ENCODE data around the gene IPP.
"Not testable (repeated sequence)": the region's sequence is repeated elsewhere in the genome, so short reads cannot be mapped to it uniquely, and the experiment has no call there.

IPP gene

DNA sequence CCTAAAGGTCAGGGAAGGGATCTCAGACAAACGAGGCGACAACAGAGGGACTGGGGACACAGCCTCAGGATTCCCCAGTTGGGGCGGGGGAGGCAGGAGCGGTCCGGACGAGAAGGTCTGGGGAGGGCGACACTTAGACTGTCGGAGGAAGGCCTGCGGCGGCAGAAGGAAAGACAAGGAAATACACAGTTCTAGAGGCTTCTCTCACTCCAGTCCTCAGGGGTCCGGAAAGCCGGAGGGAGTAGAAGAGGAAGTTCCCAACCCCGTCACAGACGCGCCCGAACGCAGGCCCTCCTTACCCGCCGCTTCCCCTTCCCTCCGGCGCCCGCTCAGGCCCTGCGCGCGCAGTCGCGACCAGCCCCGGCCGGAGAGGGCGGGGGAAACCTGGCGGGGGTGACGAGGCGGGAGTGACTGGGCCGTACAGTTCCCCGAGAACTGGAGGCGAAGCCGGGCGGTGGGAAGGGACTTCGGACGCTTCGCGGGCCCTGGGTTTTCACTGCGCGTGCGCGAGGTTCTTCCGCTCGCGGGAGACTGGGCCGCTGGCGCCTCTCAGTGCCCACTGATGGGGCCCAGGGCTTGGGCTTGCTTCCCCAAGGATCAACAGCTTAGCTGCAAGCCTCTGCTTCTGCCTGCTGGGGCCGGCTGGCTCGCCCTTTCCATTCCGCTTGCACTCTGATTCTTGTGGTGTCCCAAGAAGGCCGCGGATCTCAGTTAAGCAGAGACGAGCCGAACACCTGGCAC is at the start of gene IPP:
IPP (minus strand) TSS at position 356 of the 741 bp plus-strand sequence. CDS start 4,242 bp downstream, outside the sequence.
- in situ Hi-C loops (cut with MboI; ENCODE audit: low sequenced_read_pairs), result no loop called here

DNA sequence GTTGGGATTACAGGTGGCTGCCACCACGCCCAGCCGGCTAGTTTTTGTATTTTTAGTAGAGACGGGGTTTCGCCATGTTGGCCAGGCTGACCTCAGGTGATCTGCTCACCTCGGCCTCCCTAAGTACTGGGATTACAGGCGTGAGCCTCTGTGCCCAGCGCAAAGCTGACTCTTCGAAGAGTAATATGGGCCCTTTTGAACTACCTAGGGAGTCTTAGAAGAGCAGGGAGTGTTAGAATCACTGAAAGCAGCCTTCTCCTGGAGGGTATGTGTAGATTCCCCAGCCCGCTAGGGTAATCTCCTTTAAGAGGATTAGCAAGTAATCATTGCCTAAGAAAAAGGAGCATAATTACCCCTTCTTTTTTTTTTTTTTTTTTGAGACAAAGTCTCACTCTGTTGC is 46.5 kb upstream of the IPP start:
- in situ Hi-C loops (cut with MboI; ENCODE audit: low sequenced_read_pairs), result no loop called here

DNA sequence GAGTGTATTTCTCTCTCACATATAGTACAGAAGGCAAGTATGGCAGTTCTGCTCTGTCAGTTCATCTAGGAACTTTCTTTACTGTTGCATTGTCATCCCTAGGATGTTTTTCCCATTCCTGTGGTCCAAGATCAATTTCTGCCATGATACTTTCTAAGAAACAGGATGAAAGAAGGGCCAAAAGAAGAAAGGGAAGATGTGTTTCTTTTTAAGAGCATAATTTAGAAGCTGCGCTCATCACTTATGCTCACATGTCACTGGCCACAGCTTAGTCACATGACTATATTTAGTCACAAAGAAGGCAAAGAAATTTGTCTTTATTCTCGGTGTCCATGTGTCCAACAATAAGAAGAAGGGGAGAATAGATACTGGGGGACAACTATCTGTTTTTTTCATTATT is 45.9 kb upstream of the IPP start:
- in situ Hi-C loops (cut with MboI; ENCODE audit: low sequenced_read_pairs), result no loop called here

DNA sequence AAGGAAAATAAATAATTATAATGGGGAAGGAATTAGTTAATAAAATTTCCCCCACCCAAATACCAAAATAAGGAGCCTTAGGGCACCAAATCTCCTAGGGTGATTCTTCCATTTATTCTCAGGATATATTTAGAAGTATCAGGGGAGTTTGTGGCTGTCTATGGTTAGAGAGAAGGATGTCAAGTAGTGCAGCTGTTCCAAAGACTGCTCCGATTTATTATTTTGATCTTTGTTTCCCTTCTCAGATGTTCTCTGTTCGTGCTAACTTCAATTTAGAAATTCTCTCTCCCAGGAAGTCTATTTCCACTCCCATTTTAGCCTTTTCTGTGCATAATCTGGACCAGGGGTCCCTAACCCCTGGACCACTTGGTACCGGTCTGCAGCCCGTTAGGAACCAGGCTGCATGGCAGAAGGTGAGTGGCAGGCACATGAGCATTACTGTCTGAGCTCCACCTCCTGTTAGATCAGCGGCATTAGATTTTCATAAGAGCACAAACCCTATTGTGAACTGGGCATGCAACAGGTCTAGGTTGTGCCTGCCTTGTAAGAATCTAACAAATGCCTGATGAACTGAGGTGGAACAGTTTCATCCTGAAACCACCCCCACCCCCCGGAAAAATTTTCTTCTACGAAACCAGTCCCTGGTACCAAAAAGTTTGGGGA is 43.6 kb upstream of the IPP start:
- in situ Hi-C loops (cut with MboI; ENCODE audit: low sequenced_read_pairs), result no loop called here

DNA sequence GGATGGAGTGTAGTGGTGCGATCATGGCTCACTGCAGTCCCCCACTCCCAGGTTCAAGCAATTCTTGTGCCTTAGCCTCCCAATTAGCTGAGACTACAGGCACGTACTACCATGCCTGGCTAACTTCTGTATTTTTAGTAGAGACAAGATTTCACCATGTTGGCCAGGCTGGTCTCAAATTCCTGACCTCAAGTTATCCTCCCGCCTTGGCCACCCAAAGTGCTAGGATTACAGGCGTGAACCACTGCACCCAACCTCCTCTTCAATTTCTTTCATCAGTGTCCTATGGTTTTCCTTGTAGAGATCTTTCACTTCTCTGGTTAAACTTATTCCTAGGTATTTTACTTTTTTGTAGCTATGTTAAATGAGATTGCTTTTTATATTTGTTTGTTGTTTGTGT is 42.3 kb upstream of the IPP start:
- in situ Hi-C loops (cut with MboI; ENCODE audit: low sequenced_read_pairs), result no loop called here

DNA sequence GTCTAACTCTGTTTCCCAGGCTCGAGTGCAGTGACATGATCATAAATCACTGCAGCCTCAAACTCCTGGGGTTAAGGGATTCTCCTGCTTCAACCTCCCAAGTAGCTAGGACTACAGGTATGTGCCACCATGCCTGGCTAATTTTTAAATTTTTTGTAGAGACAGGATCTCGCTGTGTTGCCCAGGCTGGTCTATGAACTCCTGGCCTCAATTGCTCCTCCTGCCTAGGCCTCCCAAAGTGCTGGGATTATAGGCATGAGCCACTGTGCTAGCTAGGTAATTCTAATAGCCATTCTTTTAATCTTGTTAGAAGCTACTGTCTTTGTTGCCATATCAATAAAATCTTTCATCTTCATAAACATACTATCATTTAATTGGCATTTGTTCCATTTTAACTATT is 39.1 kb upstream of the IPP start:
- in situ Hi-C loops (cut with MboI; ENCODE audit: low sequenced_read_pairs), result no loop called here

DNA sequence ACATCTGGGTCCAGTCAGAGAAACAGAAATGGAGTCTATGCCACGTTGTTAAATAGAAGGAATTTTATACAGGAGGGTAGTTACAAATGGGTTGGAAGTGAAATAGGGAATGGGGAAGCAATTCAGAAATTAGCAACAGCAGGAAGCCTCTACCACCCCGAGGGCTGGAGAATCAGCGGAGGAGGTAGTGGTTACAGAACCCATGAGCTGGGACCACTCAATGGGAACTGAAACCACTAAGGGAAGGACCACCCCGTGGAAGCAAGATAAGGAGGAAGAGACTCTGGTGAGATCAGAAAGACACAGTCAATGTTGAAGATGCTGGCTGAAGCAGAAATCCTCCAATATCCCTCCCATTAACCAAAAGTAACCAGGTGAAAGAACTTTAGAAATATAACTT is 37.5 kb upstream of the IPP start:
- in situ Hi-C loops (cut with MboI; ENCODE audit: low sequenced_read_pairs), result no loop called here

DNA sequence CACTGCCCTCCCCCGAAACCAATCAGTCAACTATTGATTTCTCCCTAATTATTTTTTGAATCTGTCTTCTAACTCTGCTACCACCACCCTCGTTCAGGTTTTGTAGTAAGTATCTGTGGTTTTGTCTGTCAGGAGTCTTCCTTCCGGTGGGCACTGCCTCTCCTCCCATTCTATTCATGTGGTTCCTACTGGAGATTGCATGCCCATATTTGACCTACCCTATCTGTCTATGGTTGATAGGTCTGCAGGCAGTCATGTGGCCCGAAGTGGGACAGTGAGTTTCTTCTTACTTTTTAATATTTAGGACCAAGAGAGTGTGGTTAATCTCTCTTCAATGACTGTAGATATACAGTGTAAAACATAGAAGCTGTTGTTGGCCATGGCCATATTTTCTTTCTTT is 35.1 kb upstream of the IPP start:
- in situ Hi-C loops (cut with MboI; ENCODE audit: low sequenced_read_pairs), result no loop called here

DNA sequence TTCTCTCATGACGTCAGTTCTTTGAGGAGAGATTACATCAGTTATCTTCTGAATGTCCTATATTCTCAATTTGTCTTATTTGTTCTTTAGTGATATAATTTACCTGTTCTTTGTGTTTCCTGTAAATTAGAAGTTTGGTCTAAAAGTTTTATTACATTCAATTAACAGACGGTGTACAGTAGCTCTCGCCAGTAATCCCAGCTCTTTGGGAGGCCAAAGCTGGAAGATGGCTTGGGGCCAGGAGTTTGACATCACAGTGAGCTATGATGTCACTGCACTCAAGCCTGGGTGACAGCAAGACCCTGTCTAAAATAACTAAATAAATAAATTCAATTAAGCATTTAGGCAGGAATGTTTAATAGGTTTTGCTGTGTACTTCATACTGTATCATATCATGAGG is 25.3 kb upstream of the IPP start:
- in situ Hi-C loops (cut with MboI; ENCODE audit: low sequenced_read_pairs), result no loop called here

DNA sequence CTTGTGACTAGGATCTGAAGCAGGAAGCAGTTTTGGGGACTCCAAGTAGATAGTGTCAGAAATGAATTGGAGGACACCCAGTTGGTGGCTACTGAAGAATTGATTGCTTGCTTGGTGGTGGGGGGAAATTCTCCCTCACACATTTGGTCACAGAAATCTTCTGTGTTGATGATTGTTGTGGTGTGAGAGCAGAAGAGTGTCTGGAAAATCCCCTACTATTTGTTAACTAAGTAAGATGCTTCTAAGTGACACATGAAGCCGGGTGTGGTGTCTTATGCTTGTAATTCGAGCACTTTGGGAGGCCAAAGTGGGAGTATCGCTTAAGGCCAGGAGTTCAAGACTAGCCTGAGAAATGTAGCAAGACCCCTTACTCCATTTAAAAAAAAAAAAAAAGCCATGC is 22.5 kb upstream of the IPP start:
- in situ Hi-C loops (cut with MboI; ENCODE audit: low sequenced_read_pairs), result no loop called here

DNA sequence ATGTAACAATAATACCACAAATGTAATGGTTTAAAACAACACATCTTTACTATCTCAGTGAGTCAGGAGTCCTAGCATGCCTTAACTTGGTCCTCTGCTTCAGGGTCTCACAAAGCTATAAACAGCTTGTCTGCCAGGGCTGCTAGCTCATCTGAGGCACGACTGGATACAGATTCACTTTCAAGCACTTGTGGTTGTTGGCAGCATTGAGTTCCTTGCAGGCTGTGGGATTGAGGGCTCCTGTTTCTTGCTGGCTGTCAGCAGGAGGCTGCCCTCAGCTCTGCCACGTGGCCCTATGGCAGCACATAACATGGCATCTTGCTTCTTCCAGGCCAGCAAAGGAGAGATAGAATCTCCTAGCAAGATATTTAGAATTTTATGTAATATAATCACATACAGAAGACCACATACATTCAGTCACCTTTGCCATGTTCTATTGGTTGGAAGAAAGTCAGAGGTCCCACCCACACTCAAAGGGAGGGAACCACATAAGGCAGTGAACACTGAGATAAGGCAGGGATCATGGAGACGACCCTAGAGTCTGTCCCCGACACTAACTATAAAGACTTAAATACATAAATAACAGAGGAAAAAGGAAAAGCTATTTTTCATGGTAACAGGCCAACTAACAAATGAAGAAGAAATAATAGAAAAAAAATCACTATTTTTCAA is 18.9 kb upstream of the IPP start:
- in situ Hi-C loops (cut with MboI; ENCODE audit: low sequenced_read_pairs), result no loop called here

DNA sequence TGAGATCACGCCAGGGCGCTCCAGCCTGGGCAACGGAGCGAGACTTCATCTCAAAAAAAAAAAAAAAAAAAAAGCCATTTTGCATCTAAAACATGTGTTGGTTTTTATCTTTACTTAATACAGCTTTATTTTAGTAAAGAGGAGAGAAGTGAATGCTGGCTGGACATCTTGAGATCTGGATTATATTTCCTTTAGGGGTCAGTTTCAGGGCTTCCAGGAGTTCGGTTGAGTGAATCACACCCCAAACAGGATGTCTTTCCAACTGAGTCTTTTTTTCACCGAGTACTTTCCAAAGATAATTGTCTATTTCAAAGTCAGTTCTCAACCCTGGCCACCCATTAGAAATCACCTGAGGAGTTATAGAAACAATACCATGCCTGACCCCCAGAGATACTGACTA is 16.6 kb upstream of the IPP start:
- in situ Hi-C loops (cut with MboI; ENCODE audit: low sequenced_read_pairs), result no loop called here

DNA sequence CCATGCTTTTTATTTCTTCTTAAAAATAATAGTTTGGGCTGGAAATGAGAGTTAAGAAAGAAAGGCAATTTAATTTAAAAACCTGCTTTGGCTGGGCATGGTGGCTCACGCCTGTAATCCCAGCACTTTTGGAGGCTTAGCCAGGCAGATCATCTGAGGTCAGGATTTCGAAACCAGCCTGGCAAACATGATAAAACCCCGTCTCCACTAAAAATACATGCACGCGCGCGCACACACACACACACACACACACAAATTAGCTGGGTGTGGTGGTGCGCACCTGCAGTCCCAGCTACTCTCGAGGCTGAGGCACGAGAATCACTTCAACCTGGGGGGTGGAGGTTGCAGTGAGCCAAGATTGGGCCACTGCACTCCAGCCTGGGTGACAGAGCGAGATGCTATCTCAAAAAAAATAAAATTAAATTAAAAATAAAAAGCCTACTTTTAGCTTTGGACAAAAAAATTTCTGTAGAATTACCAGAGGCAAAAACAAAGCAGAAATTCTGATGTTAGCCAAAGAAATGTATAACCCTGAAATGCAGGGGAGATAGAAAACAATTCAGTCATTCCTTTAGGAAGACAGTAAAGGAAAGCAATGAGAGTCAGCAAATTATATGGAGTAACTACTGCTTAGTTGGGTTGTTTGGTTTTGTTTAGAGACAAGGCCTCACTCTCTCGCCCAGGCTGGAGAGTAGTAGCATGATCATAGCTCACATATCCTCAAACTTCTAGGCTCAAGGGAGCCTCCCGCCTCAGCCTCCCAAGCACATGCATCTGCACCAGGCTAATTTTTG is 15.7 kb upstream of the IPP start:
- in situ Hi-C loops (cut with MboI; ENCODE audit: low sequenced_read_pairs), result no loop called here

DNA sequence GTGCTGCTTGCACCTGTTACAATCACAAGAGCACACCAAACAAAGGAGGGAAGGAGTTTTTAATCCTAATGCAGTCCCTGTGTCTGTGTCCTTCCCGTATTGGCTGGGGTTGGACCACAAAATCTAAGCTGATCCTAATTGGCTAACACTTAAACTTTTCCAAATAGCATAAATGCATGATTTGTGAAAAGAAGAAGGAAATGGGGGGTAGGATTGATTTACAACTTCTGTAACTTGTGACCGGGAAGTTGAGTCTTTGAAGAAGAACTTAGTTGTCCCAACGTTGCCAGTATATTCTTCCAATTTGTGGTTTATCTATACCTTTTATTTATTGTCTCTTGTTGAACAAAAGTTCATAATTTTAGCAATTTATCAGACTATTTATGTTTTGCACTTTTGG is 11.8 kb upstream of the IPP start:
- in situ Hi-C loops (cut with MboI; ENCODE audit: low sequenced_read_pairs), result no loop called here

DNA sequence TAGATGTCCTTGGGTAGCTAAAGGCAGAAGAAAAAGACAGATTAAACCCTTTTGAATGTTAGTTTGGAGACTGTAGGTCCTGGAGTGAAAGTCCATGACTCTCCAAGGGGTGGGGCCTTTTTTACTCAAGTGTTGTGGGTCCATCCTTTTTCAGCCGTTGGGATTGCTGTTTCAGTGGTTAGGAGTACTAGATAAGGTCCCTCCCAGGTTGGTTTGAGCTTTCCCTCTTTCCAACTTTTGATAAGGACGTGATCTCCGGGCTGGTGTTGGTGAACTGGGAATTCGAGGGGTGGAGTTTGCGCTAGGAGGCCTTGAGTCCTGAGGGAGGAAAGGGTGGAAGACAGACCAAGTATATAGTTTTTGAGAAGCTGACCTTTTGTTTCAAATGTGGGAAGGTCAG is 5.2 kb upstream of the IPP start:
- in situ Hi-C loops (cut with MboI; ENCODE audit: low sequenced_read_pairs), result no loop called here

DNA sequence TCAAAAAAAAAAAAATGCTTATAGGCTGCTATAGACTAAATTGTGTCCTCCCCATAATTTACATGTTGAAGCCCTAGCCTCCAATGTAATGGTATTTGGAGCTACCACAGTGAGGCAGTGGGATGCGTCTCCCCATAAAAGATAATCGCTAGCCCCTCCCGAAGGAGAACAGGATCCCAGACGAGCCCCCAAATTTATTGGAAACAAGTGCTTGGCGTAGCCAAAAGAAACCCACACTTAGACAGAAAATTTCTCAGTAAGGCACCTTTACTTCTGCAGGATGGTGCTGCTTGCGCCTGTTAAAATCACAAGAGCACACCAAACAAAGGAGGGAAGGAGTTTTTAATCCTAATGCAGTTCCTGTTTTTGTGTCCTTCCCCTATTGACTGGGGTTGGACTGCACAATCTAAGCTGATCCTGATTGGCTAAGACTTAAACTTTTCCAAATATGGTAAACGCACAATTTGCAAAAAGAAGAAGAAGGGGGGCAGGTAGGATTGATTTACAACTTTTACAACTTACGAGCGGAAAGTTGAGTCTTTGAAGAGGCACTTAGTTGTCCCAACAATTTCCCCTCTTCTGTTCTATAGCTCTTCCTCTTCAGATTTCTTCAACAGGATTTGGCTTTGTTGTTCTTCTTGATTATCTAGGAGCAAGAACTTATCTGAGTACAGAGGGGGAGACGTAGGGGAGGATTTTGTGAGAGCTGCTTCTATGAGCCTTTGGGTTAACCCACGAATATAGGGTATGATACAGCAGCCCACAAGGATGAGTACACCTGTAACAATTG is 3.0 kb upstream of the IPP start:
- in situ Hi-C loops (cut with MboI; ENCODE audit: low sequenced_read_pairs), result no loop called here

DNA sequence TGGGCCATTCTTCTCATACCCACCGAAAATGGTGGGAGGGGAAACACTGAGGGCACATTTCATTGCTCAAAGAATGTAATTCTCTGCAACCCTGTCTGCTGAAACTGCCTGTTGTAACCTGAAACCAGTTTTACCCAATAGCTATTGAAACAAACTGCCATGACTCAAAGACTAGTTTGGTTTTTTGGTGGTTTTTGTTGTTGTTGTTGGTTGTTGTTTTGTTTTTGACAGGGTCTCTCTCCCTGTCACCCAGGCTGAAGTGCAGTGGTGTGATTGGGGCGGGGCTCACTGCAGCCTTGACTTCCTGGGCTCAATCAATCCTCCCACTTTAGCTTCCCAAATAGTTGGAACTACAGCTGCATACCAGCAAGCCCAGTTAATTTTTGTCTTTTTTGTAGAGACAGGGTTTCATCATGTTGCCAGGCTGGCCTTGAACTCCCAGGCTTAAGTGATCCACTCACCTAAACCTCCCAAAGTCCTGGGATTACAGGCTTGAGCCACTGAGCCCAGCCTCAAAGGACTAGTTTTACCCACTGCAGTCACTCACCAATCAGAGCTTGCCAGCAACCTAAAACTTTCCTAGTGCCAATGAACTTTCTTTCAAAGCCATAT is 2.1 kb upstream of the IPP start:
- in situ Hi-C loops (cut with MboI; ENCODE audit: low sequenced_read_pairs), result no loop called here

DNA sequence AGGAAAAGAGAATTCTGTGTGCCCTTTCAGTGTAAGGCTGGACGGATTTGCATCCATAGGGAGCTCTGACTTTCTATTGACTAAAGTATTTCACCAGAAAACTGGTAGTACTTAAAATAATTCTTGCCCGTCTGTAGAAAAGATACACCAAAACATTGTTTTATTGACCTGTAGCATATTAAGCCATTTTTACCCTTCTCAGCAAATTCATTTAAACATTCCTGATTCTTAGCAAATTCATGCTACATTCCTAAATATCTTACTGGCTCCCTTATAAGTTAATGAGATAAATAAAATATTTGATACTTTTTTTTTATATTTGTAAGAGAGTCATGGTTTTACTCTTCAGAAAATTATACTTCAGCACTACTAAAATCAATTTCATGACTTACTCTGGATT is 1.6 kb upstream of the IPP start:
- in situ Hi-C loops (cut with MboI; ENCODE audit: low sequenced_read_pairs), result no loop called here

DNA sequence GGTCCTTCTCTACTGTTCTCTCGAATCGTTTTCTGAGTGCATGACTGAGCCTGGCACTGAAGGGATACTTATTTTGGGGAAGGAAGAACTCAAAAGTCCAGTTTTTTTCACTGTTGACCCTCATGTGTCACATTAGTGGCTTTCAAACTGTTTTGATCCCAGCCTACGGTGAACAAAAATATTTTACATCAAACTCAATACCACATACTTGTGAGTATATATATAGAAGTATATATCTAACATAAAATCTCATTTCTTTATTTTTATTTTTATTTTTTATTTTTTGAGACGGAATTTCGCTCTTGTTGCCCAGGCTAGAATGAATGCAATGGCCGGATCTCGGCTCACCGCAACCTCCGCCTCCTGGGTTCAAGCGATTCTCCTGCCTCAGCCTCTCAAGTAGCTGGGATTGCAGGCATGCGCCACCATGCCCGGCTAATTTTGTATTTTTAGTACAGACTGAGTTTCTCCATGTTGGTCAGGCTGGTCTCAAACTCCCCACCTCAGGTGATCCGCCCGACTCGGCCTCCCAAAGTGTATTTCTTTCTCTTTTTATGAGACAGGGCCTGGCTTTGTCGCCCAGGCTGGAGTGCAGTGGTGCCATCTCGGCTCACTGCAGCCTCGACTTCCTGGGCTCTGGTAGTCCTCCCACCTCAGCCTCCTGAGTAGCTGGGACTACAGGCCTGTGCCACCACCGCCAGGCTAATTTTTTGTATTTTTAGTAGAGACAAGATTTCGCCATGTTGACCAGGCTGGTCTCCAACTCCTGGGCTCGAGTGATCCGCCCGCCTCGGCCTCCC is 786 bp upstream of the IPP start:
- in situ Hi-C loops (cut with MboI; ENCODE audit: low sequenced_read_pairs), result not testable (repeated sequence)
